ENCODE data around the gene HES2.

HES2 gene

DNA sequence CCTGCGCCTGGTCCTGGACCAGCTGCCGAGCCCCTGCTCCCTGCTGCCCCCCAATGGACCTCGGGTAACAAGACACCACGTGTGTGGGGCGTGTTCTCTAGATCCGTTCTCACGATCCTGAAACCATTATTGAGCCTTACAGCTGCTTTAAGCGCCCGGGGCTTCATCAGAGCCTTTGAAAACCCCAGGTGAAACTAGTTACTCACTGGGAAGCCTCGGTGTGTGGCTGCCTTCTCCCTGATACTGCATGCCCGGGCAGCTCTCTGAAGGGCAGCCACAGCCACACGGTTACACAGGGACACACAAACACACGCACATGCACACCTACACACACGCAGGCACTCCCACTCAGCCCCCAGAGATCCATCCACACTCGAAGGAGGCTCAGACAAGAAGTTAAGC is 5.3 kb downstream of the HES2 start:
- TF ChIP-seq GATA2 (IDR thresholded peaks at IDR 0.05; ENCODE audit: low read depth, low read length) (no peak), GATA3 (IDR thresholded peaks at IDR 0.05; ENCODE audit: low read depth, low read length) (no peak)

DNA sequence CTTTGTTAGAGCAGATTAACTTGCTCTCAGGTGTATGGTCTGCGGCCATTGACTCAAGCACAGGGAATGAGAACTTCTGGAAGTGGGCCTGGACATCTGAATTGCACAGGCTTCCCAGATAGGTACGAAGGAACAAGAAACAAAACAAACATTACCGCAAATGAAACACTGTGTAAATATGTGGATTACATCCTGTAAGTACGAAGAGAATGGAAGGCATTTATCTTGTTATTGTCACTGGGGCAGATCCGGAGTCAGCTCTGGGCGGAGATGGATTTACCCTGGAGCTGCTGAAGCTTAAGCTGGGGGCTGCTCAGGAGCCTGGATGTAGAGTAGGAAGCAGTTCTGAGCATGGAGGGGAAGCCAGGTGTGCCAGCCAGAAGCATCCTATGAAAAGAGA is 6.8 kb downstream of the HES2 start:
- TF ChIP-seq GATA2 (IDR thresholded peaks at IDR 0.05; ENCODE audit: low read depth, low read length), result no peak
- TF ChIP-seq GATA3 (IDR thresholded peaks at IDR 0.05; ENCODE audit: low read depth, low read length), result no peak

DNA sequence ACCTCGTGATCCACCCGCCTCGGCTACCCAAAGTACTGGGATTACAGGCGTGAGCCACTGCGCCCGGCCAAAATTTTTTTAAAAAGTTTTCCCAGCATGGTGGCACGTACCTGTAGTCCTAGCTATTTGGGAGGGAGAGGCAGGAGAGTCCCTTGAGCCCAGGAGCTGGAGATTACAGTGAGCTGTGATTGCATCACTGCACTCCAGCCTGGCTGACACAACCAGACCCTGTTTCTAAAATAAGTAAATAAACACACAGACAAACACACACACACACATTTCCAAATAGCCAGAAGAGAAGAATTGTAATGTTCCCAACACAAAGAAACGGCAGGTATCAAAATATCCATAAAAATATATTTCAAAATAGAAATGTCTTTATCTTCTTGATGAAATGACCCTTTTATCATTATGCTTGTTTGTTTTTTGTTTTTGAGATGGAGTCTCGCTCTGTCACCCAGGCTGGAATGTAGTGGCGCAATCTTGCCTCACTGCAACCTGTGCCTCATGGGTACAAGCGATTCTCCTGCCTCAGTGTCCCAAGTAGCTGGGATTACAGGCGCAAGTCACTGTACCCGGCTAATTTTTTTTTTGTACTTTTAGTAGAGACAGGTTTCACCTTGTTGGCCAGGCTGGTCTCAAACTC is 9.3 kb downstream of the HES2 start:
- TF ChIP-seq GATA3 (IDR thresholded peaks at IDR 0.05; ENCODE audit: low read depth, low read length), result no peak
- TF ChIP-seq GATA2 (IDR thresholded peaks at IDR 0.05; ENCODE audit: low read depth, low read length), result no peak

- TF ChIP-seq GATA2 (IDR thresholded peaks at IDR 0.05; ENCODE audit: low read depth, low read length) (no peak), GATA3 (IDR thresholded peaks at IDR 0.05; ENCODE audit: low read depth, low read length) (no peak)
Observed at GRCh38 chr1:6409733-6410132, 10.0 kb downstream of the HES2 start.

- TF ChIP-seq GATA2 (IDR thresholded peaks at IDR 0.05; ENCODE audit: low read depth, low read length) (no peak), GATA3 (IDR thresholded peaks at IDR 0.05; ENCODE audit: low read depth, low read length) (no peak)
Observed at GRCh38 chr1:6409053-6409452, 10.7 kb downstream of the HES2 start.

DNA sequence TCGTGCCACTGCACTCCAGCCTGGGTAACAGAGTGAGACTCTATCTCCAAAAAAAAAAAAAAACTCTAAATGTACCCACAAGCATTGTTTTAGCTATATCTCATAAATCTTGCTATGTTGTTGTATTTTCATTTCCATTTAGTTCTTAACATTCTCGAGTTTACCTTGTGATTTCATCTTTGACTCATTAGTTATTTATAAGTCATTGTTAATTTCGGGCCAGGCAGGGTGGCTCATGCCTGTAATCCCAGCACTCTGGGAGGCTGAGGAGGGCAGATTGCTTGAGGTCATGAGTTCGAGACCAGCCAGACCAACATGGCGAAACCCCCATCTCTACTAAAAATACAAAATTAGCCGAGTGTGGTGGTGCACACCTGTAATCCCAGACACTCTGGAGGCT is 11.7 kb downstream of the HES2 start:
- no peak for TF ChIP-seq GATA2 (IDR thresholded peaks at IDR 0.05; ENCODE audit: low read depth, low read length)
- no peak for TF ChIP-seq GATA3 (IDR thresholded peaks at IDR 0.05; ENCODE audit: low read depth, low read length)

DNA sequence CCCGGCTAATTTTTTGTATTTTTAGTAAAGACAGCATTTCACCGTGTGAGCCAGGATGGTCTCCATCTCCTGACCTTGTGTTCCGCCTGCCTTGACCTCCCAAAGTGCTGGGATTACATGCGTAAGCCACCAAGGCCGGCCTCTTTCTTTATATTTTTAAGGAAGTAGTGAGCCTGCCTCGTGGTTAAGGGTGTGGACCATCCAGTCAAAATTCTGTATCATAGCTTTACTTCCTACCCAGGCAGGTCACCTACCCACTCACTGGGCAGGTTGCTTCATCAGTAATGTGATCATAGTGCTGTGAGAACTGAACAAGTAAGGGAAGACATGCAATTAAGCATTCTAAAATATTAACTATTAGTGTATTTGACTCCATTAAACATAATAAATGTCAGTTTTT is 18.0 kb downstream of the HES2 start:
- TF ChIP-seq GATA3 (IDR thresholded peaks at IDR 0.05; ENCODE audit: low read depth, low read length), result no peak
- no peak for TF ChIP-seq GATA2 (IDR thresholded peaks at IDR 0.05; ENCODE audit: low read depth, low read length)

GRCh38 chr1:6399294-6399693 is 20.4 kb downstream of the HES2 start:
- TF ChIP-seq GATA2 (IDR thresholded peaks at IDR 0.05; ENCODE audit: low read depth, low read length) (no peak), GATA3 (IDR thresholded peaks at IDR 0.05; ENCODE audit: low read depth, low read length) (no peak)

- TF ChIP-seq GATA3 (IDR thresholded peaks at IDR 0.05; ENCODE audit: low read depth, low read length) (no peak), GATA2 (IDR thresholded peaks at IDR 0.05; ENCODE audit: low read depth, low read length) (no peak)
Observed at GRCh38 chr1:6397844-6398441, 21.8 kb downstream of the HES2 start.

GRCh38 chr1:6396998-6397397 is 22.7 kb downstream of the HES2 start:
- TF ChIP-seq GATA3 (IDR thresholded peaks at IDR 0.05; ENCODE audit: low read depth, low read length) (no peak), GATA2 (IDR thresholded peaks at IDR 0.05; ENCODE audit: low read depth, low read length) (no peak)

DNA sequence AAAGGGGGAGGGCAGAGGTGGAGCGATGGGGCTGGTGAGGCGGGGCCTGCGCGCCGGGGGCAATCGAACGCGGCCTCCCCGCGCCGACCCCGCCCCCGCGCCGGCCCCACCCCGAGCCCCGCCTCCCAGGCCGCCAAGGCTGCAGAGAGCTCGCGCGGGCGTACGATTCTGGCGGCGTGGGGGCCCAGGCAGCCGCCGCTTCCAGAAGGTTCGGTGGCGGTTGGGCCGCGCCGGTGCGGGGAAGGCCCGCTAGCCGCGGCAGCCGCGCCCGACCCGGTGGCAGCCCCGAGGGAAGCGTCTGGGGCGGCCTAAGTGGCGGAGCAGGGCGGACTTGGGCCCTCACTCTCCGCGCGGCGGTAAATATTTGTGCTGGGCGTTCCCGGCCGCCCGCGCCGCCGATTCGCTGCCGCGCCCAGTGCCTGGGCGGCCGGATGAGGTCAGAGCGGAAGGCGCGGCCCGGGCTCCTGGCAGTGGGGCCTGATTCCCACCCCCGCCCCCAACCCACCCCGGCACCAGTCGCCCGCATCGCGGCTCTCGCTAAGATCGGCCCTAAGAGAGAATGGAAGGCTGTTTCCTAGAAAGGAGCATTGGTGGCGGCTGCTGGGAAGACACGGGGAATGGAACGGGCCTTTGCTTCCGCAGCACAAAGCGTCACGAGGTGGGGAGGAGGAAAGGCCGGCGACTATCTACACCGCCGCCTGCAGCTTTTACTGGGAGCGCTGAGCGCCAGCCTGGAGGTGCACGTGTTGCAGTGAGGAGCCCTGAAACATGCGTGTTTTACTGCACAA is 26.1 kb downstream of the HES2 start, which contains the start of gene ACOT7:
TSS of gene ACOT7 (minus strand) at position 368 of the 788 bp plus-strand sequence. CDS start 368 bp downstream, outside the sequence.
- TF ChIP-seq GATA2 (IDR thresholded peaks at IDR 0.05; ENCODE audit: low read depth, low read length), result no peak
- no peak for TF ChIP-seq GATA3 (IDR thresholded peaks at IDR 0.05; ENCODE audit: low read depth, low read length)

GRCh38 chr1:6392809-6393399 is 26.8 kb downstream of the HES2 start:
- TF ChIP-seq GATA2 (IDR thresholded peaks at IDR 0.05; ENCODE audit: low read depth, low read length), result no peak
- TF ChIP-seq GATA3 (IDR thresholded peaks at IDR 0.05; ENCODE audit: low read depth, low read length), result no peak

DNA sequence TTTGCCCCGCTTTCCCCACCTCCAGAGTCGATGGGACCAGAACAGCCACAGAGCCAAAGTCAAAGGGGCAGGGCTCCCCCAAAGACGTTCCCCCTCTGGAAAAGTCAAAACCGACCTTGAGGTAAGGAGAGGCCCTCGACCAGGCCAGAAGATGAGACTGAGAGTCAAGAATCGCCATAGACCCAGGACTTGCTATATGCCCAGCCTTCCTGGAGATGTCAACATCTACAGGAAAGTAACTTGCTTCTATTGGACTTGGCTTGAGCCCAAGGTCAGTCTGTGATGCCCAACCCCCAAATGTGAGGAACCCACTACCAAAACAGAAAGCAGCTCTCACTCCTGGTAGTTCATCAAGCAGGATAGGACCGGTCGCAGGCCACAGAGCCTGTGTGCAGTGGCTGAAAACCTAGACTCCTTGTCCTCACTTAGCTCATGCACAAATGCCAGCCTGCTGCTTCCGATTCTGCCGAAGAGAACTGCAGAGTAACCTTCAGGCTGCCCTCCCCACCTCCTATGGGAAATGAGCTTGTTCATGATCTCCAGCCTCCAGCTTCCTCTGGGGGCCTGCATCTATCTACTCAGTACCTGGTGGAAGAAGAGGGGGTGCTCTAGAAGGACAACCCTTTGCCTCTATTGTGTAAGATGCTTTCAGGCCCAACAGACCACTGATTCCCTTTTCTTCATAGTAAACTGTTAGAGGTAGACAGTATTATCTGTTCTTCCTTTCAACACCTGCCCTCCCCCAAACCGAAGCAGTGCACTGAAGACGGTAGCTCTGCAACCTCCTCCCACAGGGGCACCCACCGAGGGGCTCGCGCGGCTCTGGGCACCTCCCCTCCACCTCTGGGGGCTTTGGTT is 27.5 kb downstream of the HES2 start:
- no peak for TF ChIP-seq GATA3 (IDR thresholded peaks at IDR 0.05; ENCODE audit: low read depth, low read length)
- TF ChIP-seq GATA2 (IDR thresholded peaks at IDR 0.05; ENCODE audit: low read depth, low read length), result no peak
